ENCODE data around the gene HTR4. TPM values are rescaled to one million over a fixed set of nuclear protein-coding genes. Genes with fewer than 3 reads are reported as not detected.

Gene HTR4
- total RNA-seq, 2 experiments from 2014 or later: not detected

DNA sequence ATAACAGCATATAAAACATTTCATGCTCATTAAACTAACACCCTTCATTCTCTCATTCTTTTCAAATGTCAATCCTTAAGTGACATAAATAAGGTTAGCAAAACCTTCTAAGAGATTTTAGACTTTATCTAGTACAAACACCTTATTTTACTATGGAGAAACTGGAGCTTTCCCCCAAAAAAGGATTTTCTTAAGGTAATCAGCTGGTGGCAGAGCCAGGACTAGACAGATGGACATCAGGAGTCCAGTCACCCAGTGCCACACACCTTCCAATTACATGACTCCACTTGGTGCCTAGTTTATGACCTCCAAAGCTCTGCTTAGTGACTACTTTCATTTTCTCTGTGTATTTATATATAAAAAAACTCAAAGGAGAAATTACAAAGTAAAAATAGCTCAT is 70.2 kb downstream of the HTR4 start:
- Histone ChIP-seq H3K36me3 (ENCODE audit: insufficient read depth, low read length) (no peaks in the 10 kb centered on the region), H3K27ac (ENCODE audit: low read depth, low read length, poor library complexity, severe bottlenecking) (no peak overlapping the region), H3K4me1 (ENCODE audit: insufficient read depth, low read length, poor library complexity, severe bottlenecking) (no peaks in the 10 kb centered on the region), H3K9me2 (ENCODE audit: insufficient read depth, low read length) (no peaks in the 10 kb centered on the region), H3K4me2 (ENCODE audit: low read length) (no peak overlapping the region), H4K20me1 (ENCODE audit: insufficient read depth, low read length) (no peaks in the 10 kb centered on the region), H3K79me2 (ENCODE audit: insufficient read depth, low read depth, low read length) (no peaks in the 10 kb centered on the region), H2AFZ (ENCODE audit: low read length) (no peak overlapping the region), H3K9me3 (ENCODE audit: low read length) (no peaks in the 10 kb centered on the region), H3K4me3 (ENCODE audit: low read depth, low read length, poor library complexity, severe bottlenecking) (no peak overlapping the region)
- ChIA-PET POLR2A (no interaction called here), CTCF (ENCODE audit: unreplicated experiment) (no interaction called here)
- intact Hi-C loops (cut with micrococcal nuclease; ENCODE audit: unreplicated experiment): no loop called here
- TF ChIP-seq EZH2phosphoT487 (IDR thresholded peaks at IDR 0.05; ENCODE audit: borderline replicate concordance, low read depth, low read length): no peak
- no peak for TF ChIP-seq CTCF (conservative IDR thresholded peaks at IDR 0.05; ENCODE audit: low read length)
- DNase-seq (ENCODE audit: low spot score): no peak
- BruUV-seq (replicated peaks): no TSS peak

- no peak for DNase-seq (ENCODE audit: low spot score)
- no peaks in the 10 kb centered on the region for H3K4me1 ChIP-seq (ENCODE audit: insufficient read depth, low read length, poor library complexity, severe bottlenecking)
- POLR2A ChIA-PET: no interaction called here
- no peaks in the 10 kb centered on the region for H3K36me3 ChIP-seq (ENCODE audit: insufficient read depth, low read length)
- no TSS peak for BruUV-seq (replicated peaks)
- no peak overlapping the region for H2AFZ ChIP-seq (ENCODE audit: low read length)
- no peaks in the 10 kb centered on the region for H3K9me2 ChIP-seq (ENCODE audit: insufficient read depth, low read length)
- no peak overlapping the region for H3K4me2 ChIP-seq (ENCODE audit: low read length)
- CTCF ChIA-PET (ENCODE audit: unreplicated experiment): no interaction called here
- no peak overlapping the region for H3K27ac ChIP-seq (ENCODE audit: low read depth, low read length, poor library complexity, severe bottlenecking)
- no peaks in the 10 kb centered on the region for H4K20me1 ChIP-seq (ENCODE audit: insufficient read depth, low read length)
- no peaks in the 10 kb centered on the region for H3K9me3 ChIP-seq (ENCODE audit: low read length)
- intact Hi-C loops (cut with micrococcal nuclease; ENCODE audit: unreplicated experiment): no loop called here
- no peak overlapping the region for H3K4me3 ChIP-seq (ENCODE audit: low read depth, low read length, poor library complexity, severe bottlenecking)
- TF ChIP-seq EZH2phosphoT487 (IDR thresholded peaks at IDR 0.05; ENCODE audit: borderline replicate concordance, low read depth, low read length): no peak
- TF ChIP-seq CTCF (conservative IDR thresholded peaks at IDR 0.05; ENCODE audit: low read length): no peak
- H3K79me2 ChIP-seq (ENCODE audit: insufficient read depth, low read depth, low read length): no peaks in the 10 kb centered on the region
Measured at GRCh38 chr5:148583421-148583965, 70.8 kb downstream of the HTR4 start.

DNA sequence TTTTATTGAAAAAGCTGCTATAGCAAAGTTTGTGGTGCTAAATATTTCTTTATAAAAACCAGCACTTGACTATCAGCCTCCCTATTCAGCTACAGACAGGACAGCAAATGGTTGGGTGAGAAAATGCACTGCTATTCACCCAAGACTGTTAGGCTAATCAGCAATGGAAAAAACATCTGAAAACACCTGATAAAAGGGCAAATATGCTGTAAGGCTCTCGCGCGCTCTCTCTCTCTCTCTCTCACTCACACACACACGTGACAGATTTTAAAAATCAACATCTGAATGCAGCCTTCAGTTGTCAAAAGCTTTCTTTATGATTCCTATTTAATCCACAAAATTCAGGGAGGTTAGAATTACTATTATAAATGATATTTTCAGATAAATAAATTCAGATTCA is 80.2 kb downstream of the HTR4 start:
- Histone ChIP-seq H3K9me3 (ENCODE audit: low read length) (no peaks in the 10 kb centered on the region), H3K79me2 (ENCODE audit: insufficient read depth, low read depth, low read length) (no peaks in the 10 kb centered on the region), H3K27ac (ENCODE audit: low read depth, low read length, poor library complexity, severe bottlenecking) (no peak overlapping the region), H3K36me3 (ENCODE audit: insufficient read depth, low read length) (no peaks in the 10 kb centered on the region), H3K9me2 (ENCODE audit: insufficient read depth, low read length) (no peaks in the 10 kb centered on the region), H3K4me3 (ENCODE audit: low read depth, low read length, poor library complexity, severe bottlenecking) (no peak overlapping the region), H2AFZ (ENCODE audit: low read length) (no peak overlapping the region), H3K4me2 (ENCODE audit: low read length) (no peak overlapping the region), H4K20me1 (ENCODE audit: insufficient read depth, low read length) (no peaks in the 10 kb centered on the region), H3K4me1 (ENCODE audit: insufficient read depth, low read length, poor library complexity, severe bottlenecking) (no peaks in the 10 kb centered on the region)
- no peak for DNase-seq (ENCODE audit: low spot score)
- TF ChIP-seq CTCF (conservative IDR thresholded peaks at IDR 0.05; ENCODE audit: low read length): no peak
- TF ChIP-seq EZH2phosphoT487 (IDR thresholded peaks at IDR 0.05; ENCODE audit: borderline replicate concordance, low read depth, low read length): no peak
- ChIA-PET POLR2A (interaction anchor here (0.7 to 1.0 kb wide), 2 partner anchors 10 to 27 kb away, joined by 3 read pairs; no protein-coding TSS in a partner anchor), CTCF (ENCODE audit: unreplicated experiment) (no interaction called here)
- intact Hi-C loops (cut with micrococcal nuclease; ENCODE audit: unreplicated experiment): no loop called here
- no TSS peak for BruUV-seq (replicated peaks)
